Measurements from ENCODE around the gene TGM5. TPM values are rescaled to one million over a fixed set of nuclear protein-coding genes. Genes with fewer than 3 reads are reported as not detected.

Gene TGM5
- total RNA-seq, 1 experiment from 2014 or later, result not detected

- POLR2A ChIA-PET, result no interaction called here
- Mint-ChIP-seq H3K27ac (no peak overlapping the region), H3K27me3 (ENCODE audit: low read depth) (no peaks in the 10 kb centered on the region; the same call in none of the 2 replicates), H3K4me3 (no peak overlapping the region), H3K36me3 (no peaks in the 10 kb centered on the region), H3K4me1 (no peaks in the 10 kb centered on the region), H3K9me3 (no peaks in the 10 kb centered on the region)
- DNase-seq (ENCODE audit: low spot score) (no peak), ATAC-seq (no peak)
- CTCF ChIA-PET, result interaction anchor here (0.8 to 1.2 kb wide), 3 partner anchors 9 to 16 kb away, joined by 3 to 12 read pairs (median 3); no protein-coding TSS in a partner anchor
- no peak for TF ChIP-seq NR3C1 (CRISPR knock-in tag; conservative IDR thresholded peaks at IDR 0.05; ENCODE audit: low read depth)
- TF ChIP-seq CDX4 (CRISPR knock-in tag; IDR thresholded peaks at IDR 0.05; ENCODE audit: borderline replicate concordance), result no peak
- no peak for TF ChIP-seq TCF7 (CRISPR knock-in tag; IDR thresholded peaks at IDR 0.05; ENCODE audit: low read depth)
- no peak for TF ChIP-seq CREM (CRISPR knock-in tag; IDR thresholded peaks at IDR 0.05)
- no peak for TF ChIP-seq PREB (CRISPR knock-in tag; IDR thresholded peaks at IDR 0.05; ENCODE audit: borderline replicate concordance)
These were observed 31.2 kb downstream of the TGM5 start for GRCh38 chr15:43235536-43235935.

GRCh38 chr15:43232289-43232874, 34.3 kb downstream of the TGM5 start:
- Mint-ChIP-seq H3K4me3 (no peak overlapping the region), H3K27me3 (ENCODE audit: low read depth) (no peaks in the 10 kb centered on the region; the same call in 1 of the 2 replicates), H3K9me3 (peaks cover 5% of the 10 kb centered on the region; the same call in 1 of the 2 replicates), H3K4me1 (no peaks in the 10 kb centered on the region), H3K36me3 (no peaks in the 10 kb centered on the region), H3K27ac (no peak overlapping the region)
- ChIA-PET POLR2A (no interaction called here), CTCF (interaction anchor here (1.1 to 1.5 kb wide), 3 partner anchors 14 to 53 kb away, joined by 3 to 6 read pairs (median 3); no protein-coding TSS in a partner anchor)
- ATAC-seq (no peak), DNase-seq (ENCODE audit: low spot score) (no peak)
- no peak for TF ChIP-seq ESRRA (CRISPR knock-in tag; IDR thresholded peaks at IDR 0.05; ENCODE audit: borderline replicate concordance)
- no peak for TF ChIP-seq ZNF138 (CRISPR knock-in tag; conservative IDR thresholded peaks at IDR 0.05)
- no peak for TF ChIP-seq KAT7 (CRISPR knock-in tag; IDR thresholded peaks at IDR 0.05; ENCODE audit: borderline replicate concordance)
- TF ChIP-seq SMAD4 (CRISPR knock-in tag; IDR thresholded peaks at IDR 0.05), result no peak
- TF ChIP-seq ATF3 (CRISPR knock-in tag; conservative IDR thresholded peaks at IDR 0.05), result no peak
- TF ChIP-seq E2F1 (CRISPR knock-in tag; IDR thresholded peaks at IDR 0.05), result no peak
- TF ChIP-seq NR3C1 (CRISPR knock-in tag; conservative IDR thresholded peaks at IDR 0.05; ENCODE audit: low read depth), result no peak
- TF ChIP-seq NFATC4 (CRISPR knock-in tag; IDR thresholded peaks at IDR 0.05), result no peak
- TF ChIP-seq FOXJ3 (CRISPR knock-in tag; IDR thresholded peaks at IDR 0.05; ENCODE audit: borderline replicate concordance), result no peak
- TF ChIP-seq E2F4 (CRISPR knock-in tag; IDR thresholded peaks at IDR 0.05; ENCODE audit: borderline replicate concordance, low read depth), result no peak
- no peak for TF ChIP-seq ZNF281 (CRISPR knock-in tag; IDR thresholded peaks at IDR 0.05)
- no peak for TF ChIP-seq SOX15 (CRISPR knock-in tag; IDR thresholded peaks at IDR 0.05)
- no peak for TF ChIP-seq AR (CRISPR knock-in tag; IDR thresholded peaks at IDR 0.05)
- TF ChIP-seq HMGXB4 (CRISPR knock-in tag; IDR thresholded peaks at IDR 0.05), result no peak

Measured in WTC11 (cell line).